ENCODE results near the gene GSK3B. TPM values are rescaled to one million over a fixed set of nuclear protein-coding genes. Genes with fewer than 3 reads are reported as not detected.

Gene GSK3B
- total RNA-seq, 4 donors from 2014 or later = 34.6 to 65.2 (median 42.6) TPM

- no peak overlapping the region for H3K4me3 ChIP-seq
- H3K9me3 ChIP-seq = no peaks in the 10 kb centered on the region
- no peaks in the 10 kb centered on the region for H3K4me1 ChIP-seq
- no peak for TF ChIP-seq CTCF (IDR thresholded peaks at IDR 0.05)
- TF ChIP-seq POLR2A (IDR thresholded peaks at IDR 0.05) = no peak
- no peaks in the 10 kb centered on the region for H3K36me3 ChIP-seq
- no peaks in the 10 kb centered on the region for H3K27me3 ChIP-seq
- H3K27ac ChIP-seq = no peak overlapping the region
- no peak for DNase-seq
These were observed 9.0 kb upstream of the GSK3B start for GRCh38 chr3:120103276-120103675.

- H3K4me1 ChIP-seq = no peaks in the 10 kb centered on the region
- H3K27ac ChIP-seq = no peak overlapping the region
- H3K9me3 ChIP-seq = no peaks in the 10 kb centered on the region
- no peak overlapping the region for H3K4me3 ChIP-seq
- no peaks in the 10 kb centered on the region for H3K36me3 ChIP-seq
- TF ChIP-seq CTCF (IDR thresholded peaks at IDR 0.05) = no peak
- no peak for TF ChIP-seq POLR2A (IDR thresholded peaks at IDR 0.05)
- no peaks in the 10 kb centered on the region for H3K27me3 ChIP-seq
- DNase-seq = no peak
These were observed 8.4 kb upstream of the GSK3B start for GRCh38 chr3:120102674-120103073.

GRCh38 chr3:120102232-120102631 lies 8.0 kb upstream of the GSK3B start:
- H3K4me3 ChIP-seq = no peak overlapping the region
- no peaks in the 10 kb centered on the region for H3K4me1 ChIP-seq
- TF ChIP-seq CTCF (IDR thresholded peaks at IDR 0.05) (no peak), POLR2A (IDR thresholded peaks at IDR 0.05) (no peak)
- no peaks in the 10 kb centered on the region for H3K36me3 ChIP-seq
- H3K27me3 ChIP-seq = no peaks in the 10 kb centered on the region
- no peak for DNase-seq
- no peaks in the 10 kb centered on the region for H3K9me3 ChIP-seq
- H3K27ac ChIP-seq = no peak overlapping the region

- Histone ChIP-seq H3K4me3 (no peak overlapping the region), H3K27me3 (no peaks in the 10 kb centered on the region), H3K27ac (no peak overlapping the region), H3K9me3 (no peaks in the 10 kb centered on the region), H3K36me3 (no peaks in the 10 kb centered on the region), H3K4me1 (peaks cover 0 to 4% (median 0%) of the 10 kb centered on the region in 4 donors)
- DNase-seq = no peak
- TF ChIP-seq POLR2A (IDR thresholded peaks at IDR 0.05) (no peak), CTCF (IDR thresholded peaks at IDR 0.05) (no peak)
These were observed 7.4 kb upstream of the GSK3B start for GRCh38 chr3:120101624-120102023.

GRCh38 chr3:120100711-120101110 lies 6.5 kb upstream of the GSK3B start:
- no peak for TF ChIP-seq CTCF (IDR thresholded peaks at IDR 0.05)
- no peak for TF ChIP-seq POLR2A (IDR thresholded peaks at IDR 0.05)
- H3K4me1 ChIP-seq = peaks cover 0 to 12% (median 5%) of the 10 kb centered on the region in 4 donors
- H3K27me3 ChIP-seq = no peaks in the 10 kb centered on the region
- DNase-seq = no peak
- H3K36me3 ChIP-seq = no peaks in the 10 kb centered on the region
- no peak overlapping the region for H3K4me3 ChIP-seq
- H3K9me3 ChIP-seq = no peaks in the 10 kb centered on the region
- H3K27ac ChIP-seq = no peak overlapping the region

- no peaks in the 10 kb centered on the region for H3K27me3 ChIP-seq
- peaks cover 0 to 12% (median 5%) of the 10 kb centered on the region in 4 donors for H3K4me1 ChIP-seq
- no peak for DNase-seq
- TF ChIP-seq CTCF (IDR thresholded peaks at IDR 0.05) = no peak
- TF ChIP-seq POLR2A (IDR thresholded peaks at IDR 0.05) = no peak
- H3K4me3 ChIP-seq = no peak overlapping the region
- H3K36me3 ChIP-seq = no peaks in the 10 kb centered on the region
- no peaks in the 10 kb centered on the region for H3K9me3 ChIP-seq
- H3K27ac ChIP-seq = no peak overlapping the region
These were observed 4.5 kb upstream of the GSK3B start for GRCh38 chr3:120098710-120099109.
